Right kidney (tissue), 1 donor: Measurements from ENCODE around the gene CNDP2.
A peak's percentile ranks its signal among the peaks of the same experiment; 100 is the strongest.

ENCODE experiments used
- DNase-seq: peaks from one replicate; pipeline ENCODE4 v3.0.0-alpha.2; 2016

CNDP2 gene

GRCh38 chr18:74468547-74469061 lies 27.6 kb upstream of the CNDP2 start:
- DNase-seq, result no peak

GRCh38 chr18:74472312-74472711 lies 23.9 kb upstream of the CNDP2 start:
- DNase-seq, result no peak

GRCh38 chr18:74473976-74474640 lies 22.1 kb upstream of the CNDP2 start:
- no peak for DNase-seq

DNA sequence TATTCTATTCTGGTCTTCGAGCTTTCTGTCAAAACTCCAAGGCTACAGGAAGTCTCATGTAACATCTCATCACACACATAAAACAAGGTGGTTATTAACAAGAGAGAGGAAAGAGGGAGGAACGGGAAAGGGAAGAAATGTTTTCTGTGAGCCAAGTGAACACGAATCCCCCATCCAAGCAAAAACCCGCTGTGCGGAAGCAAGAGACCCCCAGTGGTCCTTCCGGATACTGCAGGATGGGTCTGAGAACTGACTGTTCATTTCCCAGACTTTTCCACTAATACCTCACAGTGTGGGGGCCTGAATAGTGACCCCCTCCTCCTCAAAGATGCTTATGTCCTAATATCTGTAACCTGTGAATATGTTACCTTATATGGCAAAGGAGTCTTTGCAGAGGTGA lies 20.0 kb upstream of the CNDP2 start:
- DNase-seq, result peak; percentile 23

GRCh38 chr18:74477771-74478170 lies 18.4 kb upstream of the CNDP2 start:
- no peak for DNase-seq

DNA sequence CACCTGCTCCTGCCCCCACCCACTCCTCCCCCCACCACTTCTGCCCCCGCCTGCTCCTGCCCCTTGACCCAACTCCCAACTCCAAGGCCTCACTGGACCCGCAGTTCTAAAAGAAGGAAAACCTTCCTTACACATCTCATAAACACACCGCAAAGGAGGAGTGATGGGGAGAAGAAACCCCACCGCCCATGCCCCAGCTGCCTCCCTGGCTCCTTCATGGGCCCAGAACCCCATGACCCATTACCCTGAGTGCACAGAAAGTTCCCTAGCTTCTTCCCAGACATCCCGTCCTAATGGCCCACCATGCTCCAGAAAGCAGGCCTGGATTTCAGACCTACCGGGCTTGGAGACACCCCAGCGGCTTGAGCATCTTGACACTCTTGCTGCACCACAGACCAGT lies 17.8 kb upstream of the CNDP2 start:
- DNase-seq, result no peak

DNA sequence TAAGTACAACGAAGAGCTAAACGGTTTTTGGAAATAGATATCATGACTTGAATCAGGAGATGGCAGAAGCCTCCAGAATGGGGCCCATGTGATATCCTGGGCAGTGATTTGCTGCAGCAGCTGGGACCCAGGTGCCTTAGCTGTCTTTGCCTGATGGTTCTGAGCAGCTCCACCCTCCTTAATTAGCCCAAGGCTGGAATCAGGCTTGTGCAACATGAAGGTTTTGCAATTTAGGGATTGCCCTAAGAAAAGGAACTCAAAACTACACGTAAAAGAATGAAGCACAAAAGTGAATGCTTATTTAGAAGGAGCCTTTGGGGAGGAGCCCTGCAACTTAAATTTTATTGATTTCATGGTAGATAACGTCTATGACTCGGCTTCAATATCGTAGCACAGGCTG lies 17.3 kb upstream of the CNDP2 start:
- no peak for DNase-seq

DNA sequence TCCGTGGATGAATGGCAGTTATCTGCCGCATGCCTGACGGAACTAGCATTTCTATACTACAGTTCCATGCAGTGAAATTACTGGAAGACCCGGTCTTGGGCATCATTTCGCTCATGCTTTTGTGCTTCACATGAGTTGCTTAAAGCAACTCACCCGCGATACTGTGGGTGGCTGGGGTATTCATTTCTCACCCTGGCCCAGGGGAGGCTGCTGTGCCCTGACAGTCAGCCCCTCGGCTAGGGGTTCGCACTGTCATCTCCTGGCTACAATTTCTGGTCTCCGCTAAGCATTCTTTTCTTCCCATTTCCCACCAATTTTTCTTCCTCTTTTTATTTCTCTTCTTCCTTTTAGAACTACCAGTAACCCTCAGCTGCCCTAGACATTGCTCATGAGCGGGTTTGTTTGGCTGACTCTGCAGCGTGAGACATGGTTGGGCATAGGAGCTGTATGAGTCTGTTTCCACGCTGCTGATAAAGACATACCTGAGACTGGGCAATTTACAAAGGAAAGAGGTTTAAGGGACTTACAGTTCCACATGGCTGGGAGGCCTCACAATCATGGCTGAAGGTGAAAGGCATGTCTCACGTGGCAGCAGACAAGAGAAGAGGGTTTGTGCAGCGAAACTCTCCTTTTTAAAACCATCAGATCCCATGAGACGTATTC lies 16.5 kb upstream of the CNDP2 start:
- no peak for DNase-seq

DNA sequence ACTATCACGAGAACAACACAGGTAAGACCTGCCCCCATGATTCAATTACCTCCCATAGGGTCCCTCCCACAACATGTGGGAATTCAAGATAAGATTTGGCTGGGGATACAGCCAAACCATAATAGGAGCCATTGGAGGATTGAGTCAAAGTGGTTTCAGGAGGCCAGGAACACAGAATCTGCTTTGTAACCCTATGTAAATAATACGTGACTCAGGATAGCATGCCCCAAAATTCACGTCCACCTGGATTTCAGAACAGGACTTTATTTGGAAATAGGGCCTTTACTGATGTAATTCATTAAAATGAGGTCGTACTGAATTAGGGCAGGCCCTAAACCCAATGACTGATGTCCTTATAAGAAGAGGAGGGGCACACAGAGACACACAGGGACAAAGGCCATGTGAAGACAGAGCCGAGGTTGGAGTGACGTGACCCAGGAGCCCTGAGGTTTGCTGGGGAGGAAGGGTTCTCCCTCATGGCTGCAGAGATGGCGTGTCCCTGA lies 16.0 kb upstream of the CNDP2 start:
- DNase-seq, result no peak

- DNase-seq, result no peak
These were observed 13.5 kb upstream of the CNDP2 start for GRCh38 chr18:74482697-74483096.

DNA sequence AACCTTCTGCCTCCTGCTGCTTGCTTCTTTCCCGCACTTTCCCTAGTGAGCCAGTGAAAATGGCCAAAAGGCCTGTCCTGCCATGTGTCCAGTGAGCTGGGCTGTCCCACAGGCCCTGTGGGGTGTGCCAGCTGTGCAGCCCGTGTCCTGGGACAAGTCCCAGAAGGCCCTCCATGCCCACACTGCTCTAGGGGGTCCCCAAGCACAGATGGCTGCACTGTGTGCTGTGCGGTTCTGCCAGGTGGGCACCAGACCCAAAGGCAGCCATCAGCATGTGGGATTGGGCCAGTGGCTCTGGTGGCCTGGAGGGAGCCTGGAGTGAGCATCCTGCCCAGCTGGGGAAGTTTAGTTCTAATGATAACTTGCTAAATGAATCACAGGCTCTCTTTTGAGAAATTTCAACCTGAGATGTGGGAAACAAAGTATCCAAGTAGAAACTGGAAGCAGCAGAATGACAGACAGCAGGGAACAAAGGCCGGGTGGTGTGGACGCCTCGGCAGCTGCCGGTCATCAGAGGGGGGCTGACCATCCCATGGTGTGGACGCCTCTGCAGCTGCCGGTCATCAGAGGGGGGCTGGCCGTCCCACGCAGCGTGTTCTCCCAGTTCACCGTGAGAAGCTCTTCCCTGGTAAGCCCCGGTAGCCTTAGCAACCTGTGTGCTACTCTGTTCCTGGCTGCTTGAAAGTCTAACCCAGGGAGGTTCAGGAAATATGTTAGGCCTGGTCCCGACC lies 9.9 kb upstream of the CNDP2 start:
- DNase-seq, result no peak

GRCh38 chr18:74488354-74488753 lies 7.8 kb upstream of the CNDP2 start:
- no peak for DNase-seq

GRCh38 chr18:74488864-74489263 lies 7.3 kb upstream of the CNDP2 start:
- no peak for DNase-seq

DNA sequence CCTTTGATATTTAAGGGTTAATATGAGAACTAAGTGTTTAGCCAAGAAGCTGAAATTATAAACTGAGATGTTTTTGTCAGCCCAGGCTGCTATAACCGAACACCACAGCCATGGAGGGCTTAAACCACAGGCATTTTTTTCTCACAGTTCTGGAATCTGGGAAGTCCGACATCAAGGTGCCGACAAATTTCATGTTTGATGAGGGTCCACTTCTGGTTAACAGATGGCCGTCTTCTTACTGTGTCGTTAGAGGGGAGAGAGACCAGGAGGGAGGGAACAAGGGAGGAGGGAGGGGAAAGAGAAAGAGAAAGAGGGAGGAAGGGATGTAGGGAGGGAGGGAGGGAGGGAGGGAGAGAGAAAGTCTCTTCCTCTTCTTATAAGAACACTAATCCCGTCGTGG lies 6.5 kb upstream of the CNDP2 start:
- no peak for DNase-seq

DNA sequence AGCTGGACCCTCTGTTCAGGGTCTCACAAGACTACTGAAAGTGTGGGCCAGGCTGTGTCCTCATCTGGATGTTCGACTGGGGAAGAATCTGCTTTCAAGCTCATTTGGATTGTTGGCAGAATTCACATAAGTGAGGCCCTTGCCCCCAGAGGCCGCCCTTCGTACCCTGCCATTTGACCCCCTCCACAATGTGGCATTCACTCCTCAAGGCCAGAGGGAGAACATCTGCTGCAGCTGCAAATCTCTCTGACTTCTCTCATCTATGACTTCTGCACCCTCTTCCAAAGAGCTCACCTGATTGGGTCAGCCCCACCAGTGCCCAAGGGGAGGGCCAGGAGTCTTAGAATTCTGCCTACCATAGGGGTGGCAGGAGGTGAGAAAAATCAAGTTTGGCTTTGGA lies 3.9 kb upstream of the CNDP2 start:
- no peak for DNase-seq

DNA sequence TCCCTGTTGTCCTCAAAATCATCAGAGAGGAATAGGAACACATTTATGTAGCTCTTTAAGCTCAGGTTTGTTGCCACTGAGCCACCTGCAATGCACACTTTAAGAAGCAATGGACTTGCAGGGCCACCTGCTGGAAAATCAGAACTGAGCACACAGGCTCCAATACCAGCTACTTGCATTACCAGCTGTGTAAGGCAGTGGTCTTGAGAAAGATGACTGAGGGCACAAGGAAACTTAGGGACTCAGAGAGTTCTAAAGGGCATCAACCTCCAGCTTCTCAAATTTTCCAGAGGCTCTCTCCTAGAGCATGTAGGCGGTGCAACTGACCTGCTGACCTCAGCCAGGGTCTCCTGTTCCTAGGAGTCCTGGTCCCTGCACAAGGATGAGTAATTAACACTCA lies 2.5 kb upstream of the CNDP2 start:
- DNase-seq, result no peak

GRCh38 chr18:74494514-74494913 lies 1.6 kb upstream of the CNDP2 start:
- DNase-seq, result no peak

- no peak for DNase-seq
These were observed 553 bp downstream of the CNDP2 start for GRCh38 chr18:74496508-74497323.

DNA sequence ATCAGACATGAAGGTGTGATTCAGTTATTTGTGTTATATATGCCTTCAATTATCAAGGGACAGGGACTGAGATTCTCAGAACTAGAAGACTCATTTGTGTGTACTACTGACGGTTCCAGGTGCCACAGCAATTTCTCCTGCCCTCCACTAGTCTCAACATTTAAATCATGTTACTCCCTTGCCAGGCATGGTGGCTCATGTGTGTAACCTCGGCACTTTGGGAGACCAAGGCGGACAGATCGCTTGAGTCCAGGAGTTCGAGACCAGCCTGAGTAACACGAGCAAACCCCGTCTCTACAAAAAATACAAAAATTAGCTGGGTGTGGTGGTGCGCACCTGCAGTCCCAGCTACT lies 1.1 kb downstream of the CNDP2 start:
- no peak for DNase-seq

GRCh38 chr18:74497778-74498177 lies 1.6 kb downstream of the CNDP2 start:
- DNase-seq, result peak; percentile 11

DNA sequence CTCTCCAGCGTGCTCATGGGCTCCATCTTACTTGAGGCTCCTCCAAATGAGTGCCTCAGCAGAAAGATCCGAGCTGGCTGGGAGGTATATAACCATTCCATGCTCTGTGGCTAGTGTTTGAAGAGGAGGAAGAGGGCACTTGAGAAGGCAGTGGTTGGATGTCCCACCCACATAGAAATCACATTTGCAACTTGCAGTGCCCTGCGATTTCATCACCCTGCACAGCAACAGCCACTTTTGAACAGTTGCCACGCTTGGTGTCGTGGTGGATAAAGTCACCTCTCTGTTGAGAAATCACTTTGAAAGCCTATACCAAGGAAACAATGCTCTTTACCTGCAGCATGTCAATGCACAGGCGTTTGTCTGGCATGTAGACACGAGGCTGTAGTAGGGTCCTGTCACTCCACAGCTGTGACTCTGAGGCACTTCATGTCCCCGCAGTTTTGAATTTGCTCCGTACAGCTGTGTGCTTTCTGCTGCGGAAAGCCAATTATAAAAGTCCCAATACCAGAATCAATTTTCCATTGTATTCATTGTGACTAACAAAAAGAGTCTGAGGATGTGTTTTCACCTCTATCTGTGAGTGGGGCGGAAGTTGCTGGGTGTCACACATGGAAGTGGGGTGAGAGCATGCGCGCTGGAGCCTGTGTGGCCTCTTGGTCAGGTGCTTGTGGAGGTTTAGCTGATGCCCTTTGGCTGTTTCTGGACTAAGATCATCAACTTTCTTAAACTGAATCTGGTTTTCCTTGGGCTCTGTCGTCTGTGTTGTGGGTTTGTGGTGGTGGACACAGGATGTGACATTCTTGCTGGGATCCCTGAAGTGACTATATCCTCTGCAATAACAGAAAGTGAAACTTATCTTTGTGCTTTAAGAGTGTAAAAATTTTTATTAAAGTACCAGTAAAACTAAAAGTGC lies 2.8 kb downstream of the CNDP2 start:
- DNase-seq, result no peak
